CD4-positive, alpha-beta memory T cell (primary cell): ENCODE measurements around the gene PLEK. TPM values are rescaled to one million over a fixed set of nuclear protein-coding genes. Genes with fewer than 3 reads are reported as not detected.
"Not testable (repeated sequence)": the region's sequence is repeated elsewhere in the genome, so short reads cannot be mapped to it uniquely, and the experiment has no call there.

ENCODE experiments used
- CTCF ChIA-PET: fragments of 350-600 bp; sonication (Branson Sonifier 250); formaldehyde crosslinking; loops from one replicate; lab custom pipeline; 2021; ENCODE audit warnings: inconsistent platforms; ENCODE audit not compliant: partially characterized antibody; lab: Charles Lee
- POLR2A ChIA-PET: fragments of 350-600 bp; sonication (Branson Sonifier 250); formaldehyde crosslinking; loops from one replicate; lab custom pipeline; 2021; ENCODE audit not compliant: partially characterized antibody; lab: Charles Lee
- DNase-seq, 5 donors: peaks; one replicate each; pipeline versions ENCODE4 v3.0.0 to v3.0.0-alpha.2; 2020 to 2022; ENCODE audit warnings: mixed read lengths in 1 of 5
- H3K27ac ChIP-seq: one replicate; pipeline ENCODE4 v1.7.0; 2013; ENCODE audit warnings: low read depth, low read length
- H3K27me3 ChIP-seq: 2 replicates; pipeline ENCODE4 v1.7.0; 2013; ENCODE audit warnings: mild to moderate bottlenecking, low read length, moderate library complexity; ENCODE audit not compliant: insufficient read depth
- H3K36me3 ChIP-seq: 2 replicates; pipeline ENCODE4 v1.7.0; 2013; ENCODE audit warnings: mild to moderate bottlenecking, low read length, moderate library complexity; ENCODE audit not compliant: insufficient read depth
- H3K4me1 ChIP-seq: 2 replicates; pipeline ENCODE4 v1.7.0; 2013; ENCODE audit warnings: mild to moderate bottlenecking, low read length, moderate library complexity; ENCODE audit not compliant: insufficient read depth
- H3K4me3 ChIP-seq, 2 donors: one replicate each; pipeline ENCODE4 v1.7.0; 2013; ENCODE audit warnings: low read length in 2 of 2, mild to moderate bottlenecking in 1 of 2
- H3K9me3 ChIP-seq, 2 donors: one replicate each; pipeline ENCODE4 v1.7.0; 2013; ENCODE audit warnings: low read length in 2 of 2, control low read depth in 1 of 2; ENCODE audit not compliant: control insufficient read depth in 1 of 2
- H3K27ac Mint-ChIP-seq, 7 donors: one replicate each; pipeline ENCODE4 v1.8.0; 2020 to 2021; ENCODE audit warnings: mixed read lengths in 7 of 7, mild to moderate bottlenecking in 6 of 7, inconsistent platforms in 3 of 7, moderate library complexity in 3 of 7
- H3K27me3 Mint-ChIP-seq, 2 donors: one replicate each; pipeline ENCODE4 v1.8.0; 2020 to 2021; ENCODE audit warnings: mixed read lengths in 2 of 2
- H3K36me3 Mint-ChIP-seq, 2 donors: one replicate each; pipeline ENCODE4 v1.8.0; 2020 to 2021; ENCODE audit warnings: mixed read lengths in 2 of 2, inconsistent platforms in 1 of 2, mild to moderate bottlenecking in 1 of 2
- H3K4me1 Mint-ChIP-seq, 4 donors: one replicate each; pipeline ENCODE4 v1.8.0; 2020 to 2021; ENCODE audit warnings: mixed read lengths in 4 of 4, mild to moderate bottlenecking in 1 of 4
- H3K4me3 Mint-ChIP-seq, 8 donors: one replicate each; pipeline ENCODE4 v1.8.0; 2020 to 2021; ENCODE audit warnings: mixed read lengths in 8 of 8, mild to moderate bottlenecking in 7 of 8, moderate library complexity in 6 of 8, inconsistent platforms in 3 of 8
- H3K9me3 Mint-ChIP-seq, 8 donors: one replicate each; pipeline ENCODE4 v1.8.0; 2020 to 2021; ENCODE audit warnings: mixed read lengths in 8 of 8, mild to moderate bottlenecking in 5 of 8, inconsistent platforms in 3 of 8, moderate library complexity in 1 of 8
- intact Hi-C: fragments of 100-400 bp; cut with micrococcal nuclease; formaldehyde crosslinking; loops from one replicate; pipeline ENCODE4 v1.15.1; 2023
- polyA plus RNA-seq, 2 donors: library from polyadenylated mRNA; unstranded; fragments of 300-500 nt; fragmentation: Illumina TruSeq; gene quantifications; one replicate each; pipeline ENCODE4 v1.2.3, GENCODE V29; 2021
- total RNA-seq, 2 experiments: library from RNA; stranded (reverse); gene quantifications; one replicate each; pipeline ENCODE4 v1.2.3, GENCODE V29; 2021

PLEK gene
- total and polyA plus RNA-seq, 4 experiments from 2014 or later = 5.7 to 10.7 (median 8.2) TPM

DNA sequence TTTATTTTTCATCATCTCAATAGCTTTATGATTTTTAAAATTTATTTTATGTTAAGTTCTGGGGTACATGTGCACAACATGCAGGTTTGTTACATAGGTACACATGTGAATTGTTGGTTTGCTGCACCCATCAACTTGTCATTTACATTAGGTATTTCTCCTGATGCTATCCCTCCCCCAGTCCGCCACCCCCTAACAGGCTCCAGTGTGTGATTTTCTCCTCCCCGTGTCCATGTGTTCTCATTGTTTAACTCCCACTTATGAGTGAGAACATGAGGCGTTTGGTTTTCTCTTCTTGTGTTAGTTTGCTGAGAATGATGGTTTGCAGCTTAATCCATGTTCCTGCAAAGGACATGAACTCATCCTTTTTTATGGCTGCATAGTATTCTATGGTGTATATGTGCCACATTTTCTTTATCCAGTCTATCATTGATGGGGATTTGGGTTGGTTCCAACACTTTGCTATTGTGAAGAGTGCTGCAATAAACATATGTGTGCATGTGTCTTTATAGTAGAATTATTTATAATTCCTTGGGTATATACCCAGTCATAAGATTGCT lies 32.7 kb downstream of the PLEK start:
- DNase-seq, H3K27me3 Mint-ChIP-seq, H3K27ac Mint-ChIP-seq, H3K4me1 ChIP-seq, intact Hi-C loops, H3K9me3 ChIP-seq, H3K36me3 ChIP-seq, H3K27me3 ChIP-seq, POLR2A ChIA-PET, H3K4me3 ChIP-seq, CTCF ChIA-PET, H3K27ac ChIP-seq, H3K4me3 Mint-ChIP-seq: not testable (repeated sequence)
- Mint-ChIP-seq H3K4me1 (peaks cover 5 to 14% (median 10%) of the 10 kb centered on the region in 4 donors), H3K36me3 (peaks cover 2 to 21% of the 10 kb centered on the region in 2 donors), H3K9me3 (peaks cover 0 to 43% (median 18%) of the 10 kb centered on the region in 8 donors)

DNA sequence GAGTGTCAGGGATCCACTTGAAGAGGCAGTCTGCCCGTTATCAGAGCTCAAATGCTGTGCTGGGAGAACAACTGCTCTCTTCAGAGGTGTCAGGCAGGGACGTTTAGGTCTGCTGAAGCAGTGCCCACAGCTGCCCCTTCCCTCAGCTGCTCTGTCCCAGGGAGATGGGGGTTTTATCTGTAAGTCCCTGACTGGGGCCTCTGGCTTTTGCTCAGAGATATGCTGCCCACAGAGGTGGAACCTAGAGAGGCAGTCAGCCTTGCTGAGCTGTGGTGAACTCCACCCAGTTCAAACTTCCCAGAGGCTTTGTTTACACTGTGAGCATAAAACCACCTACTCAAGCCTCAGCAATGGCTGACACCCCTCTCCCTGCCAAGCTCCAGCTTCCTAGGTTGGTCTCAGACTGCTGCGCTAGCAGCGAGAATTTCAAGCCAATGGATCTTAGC lies 38.1 kb downstream of the PLEK start:
- intact Hi-C loops = no loop called here
- no peak overlapping the region for H3K4me3 ChIP-seq
- peaks cover 33% of the 10 kb centered on the region for H3K4me1 ChIP-seq
- peaks cover 0 to 18% of the 10 kb centered on the region in 2 donors for H3K27me3 Mint-ChIP-seq
- CTCF ChIA-PET = interaction anchor here (0.9 to 2.3 kb wide), 3 partner anchors 14 to 38 kb away, joined by 3 to 7 read pairs (median 4); partner anchors contain the start of gene PLEK
- H3K27ac Mint-ChIP-seq = peak overlapping the region in 5 of 7 donors; percentile 7 to 82 (median 43)
- H3K27me3 ChIP-seq = no peaks in the 10 kb centered on the region
- no peaks in the 10 kb centered on the region for H3K36me3 ChIP-seq
- no peaks in the 10 kb centered on the region for H3K9me3 ChIP-seq
- POLR2A ChIA-PET = interaction anchor here (0.7 to 1.9 kb wide), 8 partner anchors 9 to 38 kb away, joined by 3 to 7 read pairs (median 4); no protein-coding TSS in a partner anchor
- peak in 1 of 5 donors; percentile 31 for DNase-seq
- no peak overlapping the region for H3K27ac ChIP-seq
- H3K4me1 Mint-ChIP-seq = peaks cover 6 to 37% (median 29%) of the 10 kb centered on the region in 4 donors
- peaks cover 4 to 56% (median 24%) of the 10 kb centered on the region in 8 donors for H3K9me3 Mint-ChIP-seq
- H3K36me3 Mint-ChIP-seq = peaks cover 5 to 21% of the 10 kb centered on the region in 2 donors
- H3K4me3 Mint-ChIP-seq = peak overlapping the region in 4 of 8 donors; percentile 30 to 66 (median 54)

DNA sequence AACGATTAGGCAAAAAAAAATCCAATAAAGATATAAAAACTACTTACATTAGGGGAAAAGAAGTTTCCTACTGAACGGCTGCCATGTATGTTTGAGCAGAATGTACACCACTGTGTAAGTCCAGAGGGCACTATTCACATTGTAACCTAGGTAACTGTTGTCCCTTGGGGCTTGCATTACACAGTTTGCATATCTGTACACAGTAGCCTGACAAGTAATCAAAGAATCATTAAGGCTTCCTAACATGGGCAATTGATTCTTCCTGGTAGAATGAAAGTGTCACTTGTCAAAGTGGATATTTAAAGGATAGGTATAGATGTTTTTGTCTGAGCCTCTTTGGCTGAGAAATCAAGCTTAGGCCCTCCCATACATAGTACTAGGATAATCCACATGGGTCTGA lies 39.1 kb downstream of the PLEK start:
- H3K4me1 Mint-ChIP-seq = peaks cover 6 to 37% (median 29%) of the 10 kb centered on the region in 4 donors
- peaks cover 0 to 18% of the 10 kb centered on the region in 2 donors for H3K27me3 Mint-ChIP-seq
- H3K4me3 ChIP-seq = no peak overlapping the region
- no peak overlapping the region for H3K27ac ChIP-seq
- intact Hi-C loops = no loop called here
- peaks cover 4 to 50% (median 22%) of the 10 kb centered on the region in 8 donors for H3K9me3 Mint-ChIP-seq
- ChIA-PET POLR2A (interaction anchor here (1.1 to 1.7 kb wide), 3 partner anchors 12 to 37 kb away, joined by 3 to 6 read pairs (median 5); no protein-coding TSS in a partner anchor), CTCF (interaction anchor here (1.3 to 2.3 kb wide), 2 partner anchors 14 to 16 kb away, joined by 4 to 7 read pairs; no protein-coding TSS in a partner anchor)
- DNase-seq = no peak
- H3K36me3 ChIP-seq = no peaks in the 10 kb centered on the region
- H3K4me3 Mint-ChIP-seq = peak overlapping the region in 2 of 8 donors; percentile 13 to 55
- H3K27ac Mint-ChIP-seq = peak overlapping the region in 2 of 7 donors; percentile 4 to 41
- no peaks in the 10 kb centered on the region for H3K27me3 ChIP-seq
- H3K9me3 ChIP-seq = no peaks in the 10 kb centered on the region
- H3K4me1 ChIP-seq = peaks cover 33% of the 10 kb centered on the region
- peaks cover 6 to 19% of the 10 kb centered on the region in 2 donors for H3K36me3 Mint-ChIP-seq

DNA sequence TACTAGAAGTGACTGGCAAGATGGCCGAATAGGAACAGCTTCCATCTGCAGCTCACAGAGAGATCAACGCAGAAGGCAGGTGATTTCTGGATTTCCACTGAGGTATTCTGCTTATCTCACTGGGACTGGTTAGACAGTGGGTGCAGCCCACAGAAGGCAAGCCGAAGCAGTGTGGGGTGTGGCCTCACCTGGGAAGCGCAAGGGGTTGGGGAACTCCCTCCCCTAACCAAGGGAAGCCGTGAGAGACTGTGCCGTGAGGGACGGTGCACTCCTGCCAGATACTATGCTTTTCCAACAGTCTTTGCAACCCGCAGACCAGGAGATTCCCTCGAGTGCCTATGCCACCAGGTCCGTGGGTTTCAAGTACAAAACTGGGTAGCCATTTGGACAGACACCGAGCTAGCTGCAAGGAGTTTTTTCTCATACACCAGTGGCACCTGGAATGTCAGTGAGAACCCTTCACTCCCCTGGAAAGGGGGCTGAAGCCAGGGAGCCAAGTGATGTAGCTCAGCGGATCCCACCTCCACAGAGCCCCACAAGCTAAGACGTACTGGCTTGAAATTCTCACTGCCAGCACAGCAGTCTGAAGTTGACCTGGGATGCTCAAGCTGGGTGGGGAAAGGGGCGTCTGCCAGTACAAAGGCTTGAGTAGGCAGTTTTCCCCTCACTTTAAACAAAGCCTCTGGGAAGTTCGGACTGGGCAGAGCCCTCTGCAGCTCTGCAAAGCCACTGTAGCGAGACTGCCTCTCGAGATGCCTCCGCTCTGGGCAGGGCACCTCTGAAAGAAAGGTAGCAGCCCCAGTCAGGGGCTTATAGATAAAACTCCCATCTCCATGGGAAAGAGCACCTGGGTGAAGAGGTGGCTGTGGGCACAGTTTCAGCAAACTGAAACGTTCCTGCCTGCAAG lies 40.1 kb downstream of the PLEK start:
- Mint-ChIP-seq H3K4me3 (peak overlapping the region in 4 of 8 donors; percentile 13 to 55 (median 49)), H3K4me1 (peaks cover 7 to 39% (median 31%) of the 10 kb centered on the region in 4 donors), H3K27ac (peak overlapping the region in 2 of 7 donors; percentile 41 to 70), H3K9me3 (peaks cover 4 to 44% (median 21%) of the 10 kb centered on the region in 8 donors), H3K27me3 (peaks cover 0 to 18% of the 10 kb centered on the region in 2 donors), H3K36me3 (peaks cover 6 to 13% of the 10 kb centered on the region in 2 donors)
- intact Hi-C loops = no loop called here
- CTCF ChIA-PET = no interaction called here
- Histone ChIP-seq H3K9me3 (no peaks in the 10 kb centered on the region), H3K27ac (no peak overlapping the region), H3K27me3 (no peaks in the 10 kb centered on the region), H3K4me3 (no peak overlapping the region), H3K36me3 (no peaks in the 10 kb centered on the region), H3K4me1 (peaks cover 33% of the 10 kb centered on the region)
- DNase-seq = peak in 4 of 5 donors; percentile 27 to 48 (median 33)
- POLR2A ChIA-PET = interaction anchor here (1.2 kb wide), 1 partner anchor 11 kb away, joined by 3 read pairs; no protein-coding TSS in a partner anchor

DNA sequence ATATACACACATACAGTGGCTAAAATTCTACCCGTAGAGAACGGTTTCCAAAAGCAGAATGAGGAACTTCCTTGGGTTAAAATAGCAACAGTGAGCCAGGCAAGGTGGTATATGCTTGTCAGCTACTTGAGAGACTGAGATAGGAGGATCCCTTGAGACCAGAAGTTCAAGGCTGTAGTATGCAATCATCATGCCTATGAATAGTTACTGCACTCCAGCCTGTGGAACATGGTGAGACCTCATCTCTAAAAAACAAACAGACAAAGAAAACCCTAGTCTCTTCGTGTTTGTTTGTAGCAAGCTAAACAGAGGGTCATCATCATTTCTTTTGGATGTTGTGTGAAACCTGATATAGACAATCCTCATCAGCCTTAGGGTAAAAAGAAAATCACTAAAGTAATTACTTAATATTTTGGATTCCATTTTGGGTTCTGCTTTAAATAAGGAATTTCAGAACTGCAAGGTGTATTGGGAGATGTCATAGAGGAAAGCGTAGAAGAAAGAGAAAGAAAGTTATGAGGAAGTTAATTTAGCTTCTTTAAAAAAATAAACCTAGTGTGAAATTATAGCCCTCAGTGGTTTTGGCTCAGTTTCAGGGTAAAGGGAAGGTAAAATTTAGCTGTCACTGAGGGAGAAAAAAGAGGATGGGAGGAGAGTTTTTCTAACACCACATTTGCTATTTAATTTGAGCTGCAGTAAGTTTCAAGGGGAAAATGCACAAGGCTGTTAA lies 46.5 kb downstream of the PLEK start:
- ChIA-PET CTCF (interaction anchor here (1.3 kb wide), 1 partner anchor 28 kb away, joined by 4 read pairs; no protein-coding TSS in a partner anchor), POLR2A (interaction anchor here (1.0 to 1.4 kb wide), 5 partner anchors 8 to 46 kb away, joined by 3 to 4 read pairs (median 4); no protein-coding TSS in a partner anchor)
- no peaks in the 10 kb centered on the region for H3K9me3 ChIP-seq
- Mint-ChIP-seq H3K36me3 (peaks cover 1 to 3% of the 10 kb centered on the region in 2 donors), H3K9me3 (peaks cover 0 to 19% (median 14%) of the 10 kb centered on the region in 8 donors), H3K27me3 (peaks cover 0 to under 1% of the 10 kb centered on the region in 2 donors), H3K27ac (peak overlapping the region in 5 of 7 donors; percentile 3 to 38 (median 15)), H3K4me1 (peaks cover 6 to 42% (median 30%) of the 10 kb centered on the region in 4 donors), H3K4me3 (peak overlapping the region in 4 of 8 donors; percentile 7 to 62 (median 24))
- H3K27me3 ChIP-seq = no peaks in the 10 kb centered on the region
- peaks cover 16% of the 10 kb centered on the region for H3K4me1 ChIP-seq
- intact Hi-C loops = no loop called here
- no peak for DNase-seq
- H3K36me3 ChIP-seq = no peaks in the 10 kb centered on the region
- no peak overlapping the region for H3K27ac ChIP-seq
- H3K4me3 ChIP-seq = no peak overlapping the region

DNA sequence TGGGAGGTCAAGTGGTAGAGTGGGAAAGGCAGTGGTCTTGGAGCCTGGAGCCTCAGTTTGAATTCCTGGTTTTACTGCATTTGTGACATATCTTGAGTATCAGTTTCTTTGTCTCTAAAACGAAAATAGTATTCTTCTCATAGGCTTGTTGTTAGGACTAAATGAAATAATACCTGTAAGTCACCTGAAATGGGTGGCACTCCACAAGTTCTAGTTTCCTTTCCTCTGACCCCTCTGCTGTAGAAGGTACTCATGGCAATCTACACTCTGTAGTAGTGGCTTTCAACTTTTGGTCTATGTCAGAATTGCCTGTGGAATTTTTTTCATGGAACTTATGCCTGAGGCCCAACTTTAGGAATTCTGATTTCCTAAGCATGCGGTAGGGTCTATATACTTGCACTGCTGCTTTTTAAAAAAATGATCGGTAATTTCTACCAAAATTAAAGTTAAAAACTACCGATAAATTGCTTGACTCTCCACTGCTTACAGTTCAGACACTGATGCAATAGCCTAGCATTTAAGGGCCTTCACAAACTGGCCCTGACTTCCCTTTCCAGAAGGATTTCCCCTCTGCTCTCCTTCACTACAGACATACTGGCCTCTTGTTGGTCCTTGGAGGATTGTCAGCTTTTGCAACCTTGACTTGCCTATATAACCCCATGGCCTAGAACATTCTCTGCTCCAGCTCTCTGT lies 47.2 kb downstream of the PLEK start:
- Histone ChIP-seq H3K36me3 (no peaks in the 10 kb centered on the region), H3K4me1 (peaks cover 16% of the 10 kb centered on the region), H3K27ac (no peak overlapping the region), H3K4me3 (no peak overlapping the region), H3K27me3 (no peaks in the 10 kb centered on the region), H3K9me3 (no peaks in the 10 kb centered on the region)
- Mint-ChIP-seq H3K4me1 (peaks cover 6 to 48% (median 36%) of the 10 kb centered on the region in 4 donors), H3K36me3 (peaks cover 0 to 6% of the 10 kb centered on the region in 2 donors), H3K27me3 (no peaks in the 10 kb centered on the region), H3K9me3 (peaks cover 0 to 17% (median 11%) of the 10 kb centered on the region in 8 donors), H3K4me3 (peak overlapping the region in 4 of 8 donors; percentile 7 to 62 (median 24)), H3K27ac (peak overlapping the region in 5 of 7 donors; percentile 3 to 43 (median 9))
- DNase-seq = no peak
- CTCF ChIA-PET = interaction anchor here (1.3 kb wide), 1 partner anchor 28 kb away, joined by 4 read pairs; no protein-coding TSS in a partner anchor
- POLR2A ChIA-PET = interaction anchor here (1.0 to 1.4 kb wide), 4 partner anchors 9 to 46 kb away, joined by 3 to 4 read pairs (median 4); no protein-coding TSS in a partner anchor
- intact Hi-C loops = no loop called here
